MCF 10A (cell line): ENCODE results near the gene PDZD4. TPM values are rescaled to one million over a fixed set of nuclear protein-coding genes. Genes with fewer than 3 reads are reported as not detected.

Experiments used
- BruUV-seq: library from RNA; stranded (reverse); fragments of 400-500 nt; replicated peaks from 2 replicates; lab custom pipeline; 2021; lab: Mats Ljungman, UMichigan
- CTCF ChIA-PET: fragments of 300-600 bp; sonication (Branson Sonifier 250); formaldehyde crosslinking; extraction: SDS; loops from one replicate; lab custom pipeline; 2021; ENCODE audit warnings: antibody characterized with exemption, inconsistent platforms; lab: Yijun Ruan, JAX
- POLR2A ChIA-PET: fragments of 300-600, 350-650 bp; sonication (Branson Sonifier 250); formaldehyde crosslinking; extraction: SDS; loops from one replicate; lab custom pipeline; 2020; ENCODE audit warnings: antibody characterized with exemption, inconsistent platforms; lab: Yijun Ruan, JAX
- DNase-seq: peaks from one replicate; pipeline ENCODE4 v3.0.0-alpha.2; 2018; ENCODE audit not compliant: unreplicated experiment
- H3K27ac Mint-ChIP-seq: one replicate; pipeline ENCODE4 v1.8.0; 2022; ENCODE audit warnings: mild to moderate bottlenecking, low read depth, mixed read lengths; ENCODE audit not compliant: unreplicated experiment
- H3K27me3 Mint-ChIP-seq: one replicate; pipeline ENCODE4 v1.8.0; 2022; ENCODE audit warnings: mixed read lengths; ENCODE audit not compliant: insufficient read depth, unreplicated experiment
- H3K36me3 Mint-ChIP-seq: one replicate; pipeline ENCODE4 v1.8.0; 2022; ENCODE audit warnings: mild to moderate bottlenecking, moderate library complexity, mixed read lengths; ENCODE audit not compliant: insufficient read depth, unreplicated experiment
- H3K4me1 Mint-ChIP-seq: one replicate; pipeline ENCODE4 v1.8.0; 2022; ENCODE audit warnings: mixed read lengths; ENCODE audit not compliant: insufficient read depth, unreplicated experiment
- H3K4me3 Mint-ChIP-seq: one replicate; pipeline ENCODE4 v1.8.0; 2022; ENCODE audit warnings: mild to moderate bottlenecking, moderate library complexity, mixed read lengths; ENCODE audit not compliant: unreplicated experiment
- H3K9me3 Mint-ChIP-seq: one replicate; pipeline ENCODE4 v1.8.0; 2022; ENCODE audit warnings: mixed read lengths; ENCODE audit not compliant: unreplicated experiment
- CTCF ChIP-seq: fragments of 200-600 bp; IDR thresholded peaks from one replicate; pipeline ENCODE4 v1.8.0; 2022; ENCODE audit warnings: antibody characterized with exemption, mild to moderate bottlenecking; ENCODE audit not compliant: unreplicated experiment
- intact Hi-C: fragments of 100-400 bp; cut with micrococcal nuclease; formaldehyde crosslinking; loops from 2 replicates; pipeline ENCODE4 v1.14.1; 2022
- total RNA-seq: library from RNA; stranded (reverse); gene quantifications from 2 replicates; pipeline ENCODE4 v1.2.3, GENCODE V29; 2022

PDZD4 gene
- total RNA-seq, 1 experiment from 2014 or later: not detected

GRCh38 chrX:153832728-153833127, 2.4 kb upstream of the PDZD4 start:
- BruUV-seq: no TSS peak
- Mint-ChIP-seq H3K9me3 (no peaks in the 10 kb centered on the region), H3K4me3 (no peak overlapping the region), H3K27ac (no peak overlapping the region), H3K36me3 (no peaks in the 10 kb centered on the region), H3K4me1 (no peaks in the 10 kb centered on the region), H3K27me3 (peaks cover 61% of the 10 kb centered on the region)
- intact Hi-C loops: no loop called here
- ChIA-PET CTCF (no interaction called here), POLR2A (no interaction called here)
- no peak for DNase-seq
- no peak for TF ChIP-seq CTCF

DNA sequence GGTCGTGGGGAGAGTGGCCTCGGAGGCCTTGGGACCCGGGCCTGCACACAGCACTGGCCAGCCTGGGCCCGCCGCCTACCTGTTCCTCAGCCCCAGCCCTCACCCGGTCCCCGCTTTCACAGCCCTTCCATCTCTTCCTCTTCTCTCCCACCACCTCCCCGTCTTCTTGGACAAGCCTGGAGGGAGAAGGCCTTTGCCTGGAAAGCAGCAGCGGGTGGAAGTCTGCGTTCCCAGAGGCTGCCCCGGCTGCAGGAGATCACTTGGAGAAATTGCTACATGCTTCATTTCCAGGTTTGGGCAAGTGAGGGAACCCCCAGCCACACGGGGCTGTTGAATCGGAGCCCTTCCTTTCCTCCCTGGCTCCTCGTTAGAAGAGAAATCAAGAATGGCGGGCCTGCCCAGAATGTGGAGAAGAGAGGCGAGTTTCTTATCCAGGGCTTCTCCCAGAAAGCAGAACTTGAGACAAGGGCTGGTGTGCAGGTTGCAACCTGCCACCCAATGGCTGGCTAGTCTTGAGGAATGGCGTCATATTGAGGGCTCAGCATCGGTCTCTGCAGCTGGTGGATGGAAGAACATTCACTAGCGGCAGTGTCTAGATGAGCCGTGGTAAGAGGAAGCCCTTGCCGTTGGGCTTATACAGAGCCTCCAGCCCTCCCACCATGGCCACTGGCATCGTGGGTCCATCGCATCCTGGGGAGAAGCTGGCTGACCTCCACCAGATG, 1.2 kb upstream of the PDZD4 start:
- TF ChIP-seq CTCF: no peak
- ChIA-PET CTCF (no interaction called here), POLR2A (no interaction called here)
- DNase-seq: no peak
- peak overlapping the region; percentile 44 for H3K4me3 Mint-ChIP-seq
- no peak overlapping the region for H3K27ac Mint-ChIP-seq
- H3K9me3 Mint-ChIP-seq: no peaks in the 10 kb centered on the region
- intact Hi-C loops: no loop called here
- H3K36me3 Mint-ChIP-seq: no peaks in the 10 kb centered on the region
- no peaks in the 10 kb centered on the region for H3K4me1 Mint-ChIP-seq
- peaks cover 61% of the 10 kb centered on the region for H3K27me3 Mint-ChIP-seq
- BruUV-seq: no TSS peak

GRCh38 chrX:153830640-153831428, 490 bp upstream of the PDZD4 start:
- CTCF ChIA-PET: no interaction called here
- POLR2A ChIA-PET: no interaction called here
- Mint-ChIP-seq H3K9me3 (no peaks in the 10 kb centered on the region), H3K4me1 (no peaks in the 10 kb centered on the region), H3K36me3 (no peaks in the 10 kb centered on the region), H3K27ac (no peak overlapping the region), H3K4me3 (peak overlapping the region; percentile 44), H3K27me3 (peaks cover 64% of the 10 kb centered on the region)
- TF ChIP-seq CTCF: no peak
- intact Hi-C loops: no loop called here
- no peak for DNase-seq
- no TSS peak for BruUV-seq

DNA sequence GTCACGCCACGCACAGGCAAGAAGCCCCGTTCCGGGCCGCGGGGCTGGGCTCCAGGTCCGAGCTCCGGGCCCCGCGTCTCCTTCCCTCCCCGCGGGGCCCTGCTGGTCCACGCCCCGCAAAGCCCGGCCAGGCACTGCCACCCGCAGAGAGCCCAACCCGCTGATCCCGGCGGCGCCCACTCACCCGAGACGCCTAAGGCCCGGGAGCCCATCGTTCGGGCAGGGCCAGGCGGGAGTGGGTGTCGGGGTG, 870 bp downstream of the PDZD4 start:
- ChIA-PET POLR2A (no interaction called here), CTCF (no interaction called here)
- DNase-seq: no peak
- intact Hi-C loops: no loop called here
- Mint-ChIP-seq H3K36me3 (no peaks in the 10 kb centered on the region), H3K9me3 (no peaks in the 10 kb centered on the region), H3K27ac (no peak overlapping the region), H3K27me3 (peaks cover 70% of the 10 kb centered on the region), H3K4me1 (no peaks in the 10 kb centered on the region), H3K4me3 (no peak overlapping the region)
- no TSS peak for BruUV-seq
- TF ChIP-seq CTCF: no peak
